GM18858 (cell line): ENCODE measurements around the gene PRRG4.
"Not testable (repeated sequence)": the region's sequence is repeated elsewhere in the genome, so short reads cannot be mapped to it uniquely, and the experiment has no call there.

Experiments
- ATAC-seq: cut with Tn5 transposase; IDR thresholded peaks from one replicate; pipeline ENCODE4 v1.9.1; 2021; ENCODE audit not compliant: unreplicated experiment

Gene PRRG4

GRCh38 chr11:32830413-32830738 lies 649 bp downstream of the PRRG4 start:
- ATAC-seq, result no peak

- ATAC-seq, result no peak
These were observed 1.1 kb downstream of the PRRG4 start for GRCh38 chr11:32830796-32831195.

GRCh38 chr11:32831221-32831620 lies 1.5 kb downstream of the PRRG4 start:
- ATAC-seq, result no peak

GRCh38 chr11:32833921-32834320 lies 4.2 kb downstream of the PRRG4 start:
- no peak for ATAC-seq

GRCh38 chr11:32836946-32837345 lies 7.2 kb downstream of the PRRG4 start:
- ATAC-seq, result no peak

GRCh38 chr11:32838505-32839274 lies 9.0 kb downstream of the PRRG4 start:
- no peak for ATAC-seq

- ATAC-seq, result no peak
These were observed 9.6 kb downstream of the PRRG4 start for GRCh38 chr11:32839308-32839707.

GRCh38 chr11:32840587-32840986 lies 10.9 kb downstream of the PRRG4 start:
- ATAC-seq, result no peak

- ATAC-seq, result no peak
These were observed 13.8 kb downstream of the PRRG4 start for GRCh38 chr11:32843544-32843943.

GRCh38 chr11:32847511-32847910 lies 17.8 kb downstream of the PRRG4 start:
- ATAC-seq, result no peak

GRCh38 chr11:32849761-32850160 lies 20.0 kb downstream of the PRRG4 start:
- no peak for ATAC-seq

GRCh38 chr11:32851251-32851650 lies 21.5 kb downstream of the PRRG4 start:
- ATAC-seq, result no peak

GRCh38 chr11:32852207-32852606 lies 22.5 kb downstream of the PRRG4 start:
- ATAC-seq, result no peak

- no peak for ATAC-seq
These were observed 25.9 kb downstream of the PRRG4 start for GRCh38 chr11:32855601-32856000.

- no peak for ATAC-seq
These were observed 29.0 kb downstream of the PRRG4 start for GRCh38 chr11:32858731-32859130.

- ATAC-seq, result no peak
These were observed 32.3 kb downstream of the PRRG4 start for GRCh38 chr11:32861850-32862577.

- no peak for ATAC-seq
These were observed 34.8 kb downstream of the PRRG4 start for GRCh38 chr11:32864555-32864954.

- not testable (repeated sequence) for ATAC-seq
These were observed 39.0 kb downstream of the PRRG4 start for GRCh38 chr11:32868752-32869151.

- no peak for ATAC-seq
These were observed 40.9 kb downstream of the PRRG4 start for GRCh38 chr11:32870676-32871075.

GRCh38 chr11:32874132-32874531 lies 44.4 kb downstream of the PRRG4 start:
- no peak for ATAC-seq

- no peak for ATAC-seq
These were observed 51.6 kb downstream of the PRRG4 start for GRCh38 chr11:32881286-32881685.

- no peak for ATAC-seq
These were observed 53.7 kb downstream of the PRRG4 start for GRCh38 chr11:32883421-32883820.

GRCh38 chr11:32884023-32884422 lies 54.3 kb downstream of the PRRG4 start:
- ATAC-seq, result no peak
